BE2C (cell line): ENCODE data around the gene HMGB2.

Experiments used
- DNase-seq: peaks from one replicate; pipeline ENCODE4 v3.0.0-alpha.2; 2020
- H3K27me3 ChIP-seq: fragments of 250-450 bp; sonication (Bioruptor Pico); 2 replicates; pipeline ENCODE4 v1.5.1; 2020; ENCODE audit warnings: mild to moderate bottlenecking
- H3K36me3 ChIP-seq: fragments of 250-450 bp; sonication (Bioruptor Pico); 2 replicates; pipeline ENCODE4 v1.5.1; 2020; ENCODE audit warnings: mild to moderate bottlenecking
- H3K4me1 ChIP-seq: fragments of 250-450 bp; sonication (Bioruptor Pico); 2 replicates; pipeline ENCODE4 v1.5.1; 2020
- H3K4me3 ChIP-seq: 2 replicates; pipeline ENCODE4 v1.5.1; 2011; ENCODE audit warnings: low read depth, low read length
- H3K9me3 ChIP-seq: fragments of 250-450 bp; sonication (Bioruptor Pico); 2 replicates; pipeline ENCODE4 v1.5.1; 2020
- TF ChIP-seq, protein P1 (sequence below): IDR thresholded peaks from 2 replicates; pipeline ENCODE4 v1.5.1; 2012; ENCODE audit warnings: mild to moderate bottlenecking, low read depth, low read length

Gene HMGB2

DNA sequence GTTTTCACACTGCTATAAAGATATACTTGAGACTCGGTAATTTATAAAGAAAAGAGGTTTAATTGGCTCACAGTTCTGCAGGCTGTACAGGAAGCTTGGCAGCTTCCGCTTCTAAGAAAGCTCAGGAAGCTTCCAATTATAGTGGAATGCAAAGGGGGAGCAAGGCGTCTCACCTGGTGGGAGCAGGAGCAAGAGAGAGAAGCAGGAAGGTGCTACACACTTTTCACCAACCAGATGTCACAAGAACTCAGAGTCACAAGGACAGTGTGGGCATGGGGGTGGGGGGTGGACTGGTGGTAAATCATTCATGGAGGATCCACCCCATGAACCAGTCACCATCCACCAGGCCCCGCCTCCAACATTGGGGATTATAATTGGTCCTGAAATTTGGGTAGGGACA, 22.8 kb downstream of the HMGB2 start:
- H3K36me3 ChIP-seq, result no peaks in the 10 kb centered on the region; the same call in none of the 2 replicates
- DNase-seq, result no peak
- no peaks in the 10 kb centered on the region for H3K9me3 ChIP-seq

DNA sequence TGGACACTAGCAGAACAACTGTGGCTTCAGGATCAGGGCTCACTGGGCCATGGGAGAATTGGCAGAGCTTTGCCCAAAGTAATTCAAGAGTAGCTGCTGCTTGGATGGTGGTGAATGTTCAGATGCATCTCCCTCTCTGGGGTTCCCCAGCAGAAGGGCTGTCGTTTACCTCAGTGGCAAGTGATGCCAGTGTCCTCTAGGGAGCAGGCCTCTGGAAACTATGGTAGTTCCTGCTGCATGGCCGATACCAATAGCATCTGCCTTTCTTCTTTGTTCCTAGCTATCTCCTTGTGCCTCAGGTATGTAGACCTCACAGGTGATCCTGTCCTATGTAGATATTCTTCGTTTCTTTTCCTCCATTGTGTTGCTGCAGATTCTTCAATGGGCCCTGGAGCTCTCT, 26.4 kb downstream of the HMGB2 start:
- H3K36me3 ChIP-seq, result no peaks in the 10 kb centered on the region; the same call in none of the 2 replicates
- TF ChIP-seq, protein P1, sequence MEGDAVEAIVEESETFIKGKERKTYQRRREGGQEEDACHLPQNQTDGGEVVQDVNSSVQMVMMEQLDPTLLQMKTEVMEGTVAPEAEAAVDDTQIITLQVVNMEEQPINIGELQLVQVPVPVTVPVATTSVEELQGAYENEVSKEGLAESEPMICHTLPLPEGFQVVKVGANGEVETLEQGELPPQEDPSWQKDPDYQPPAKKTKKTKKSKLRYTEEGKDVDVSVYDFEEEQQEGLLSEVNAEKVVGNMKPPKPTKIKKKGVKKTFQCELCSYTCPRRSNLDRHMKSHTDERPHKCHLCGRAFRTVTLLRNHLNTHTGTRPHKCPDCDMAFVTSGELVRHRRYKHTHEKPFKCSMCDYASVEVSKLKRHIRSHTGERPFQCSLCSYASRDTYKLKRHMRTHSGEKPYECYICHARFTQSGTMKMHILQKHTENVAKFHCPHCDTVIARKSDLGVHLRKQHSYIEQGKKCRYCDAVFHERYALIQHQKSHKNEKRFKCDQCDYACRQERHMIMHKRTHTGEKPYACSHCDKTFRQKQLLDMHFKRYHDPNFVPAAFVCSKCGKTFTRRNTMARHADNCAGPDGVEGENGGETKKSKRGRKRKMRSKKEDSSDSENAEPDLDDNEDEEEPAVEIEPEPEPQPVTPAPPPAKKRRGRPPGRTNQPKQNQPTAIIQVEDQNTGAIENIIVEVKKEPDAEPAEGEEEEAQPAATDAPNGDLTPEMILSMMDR, result no peak
- DNase-seq, result no peak
- H3K9me3 ChIP-seq, result no peaks in the 10 kb centered on the region
- no peak overlapping the region for H3K4me3 ChIP-seq
- no peaks in the 10 kb centered on the region for H3K4me1 ChIP-seq
- no peaks in the 10 kb centered on the region for H3K27me3 ChIP-seq

More for the DNA sequence above, 22.8 kb downstream of the HMGB2 start:
- Histone ChIP-seq H3K4me1 (no peaks in the 10 kb centered on the region), H3K4me3 (no peak overlapping the region), H3K27me3 (no peaks in the 10 kb centered on the region)
- TF ChIP-seq, protein P1, result no peak

DNA sequence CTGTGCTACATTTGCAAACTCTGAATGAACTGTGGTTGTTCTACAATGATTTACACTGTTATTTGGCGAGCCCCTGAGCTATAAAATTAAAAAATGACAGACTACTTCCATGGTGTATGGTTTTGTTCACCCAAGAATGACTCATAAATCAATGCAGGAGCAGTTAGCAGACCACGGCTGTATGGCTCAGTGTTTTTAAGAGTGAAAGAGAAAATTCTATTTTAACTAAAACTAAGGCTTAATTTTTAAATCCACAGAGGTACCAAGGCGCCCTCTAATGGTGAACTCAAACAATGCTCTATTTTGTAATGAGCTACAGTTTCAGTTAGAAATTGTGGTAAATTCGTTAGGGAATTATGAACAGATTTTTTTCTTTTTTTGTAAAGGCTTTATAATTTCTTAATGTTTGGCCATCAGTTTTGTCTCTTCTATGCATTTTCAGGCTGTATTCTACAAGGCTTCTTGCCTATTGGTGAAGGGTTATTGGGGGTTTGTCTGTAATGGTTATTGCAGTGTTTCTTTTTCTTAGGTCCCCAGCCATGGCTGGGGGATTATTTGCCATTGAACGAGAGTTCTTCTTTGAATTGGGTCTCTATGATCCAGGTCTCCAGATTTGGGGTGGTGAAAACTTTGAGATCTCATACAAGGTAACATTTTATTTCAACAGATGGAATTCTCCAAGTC, 32.5 kb downstream of the HMGB2 start:
- no peak for DNase-seq
- H3K36me3 ChIP-seq, result no peaks in the 10 kb centered on the region; the same call in none of the 2 replicates

DNA sequence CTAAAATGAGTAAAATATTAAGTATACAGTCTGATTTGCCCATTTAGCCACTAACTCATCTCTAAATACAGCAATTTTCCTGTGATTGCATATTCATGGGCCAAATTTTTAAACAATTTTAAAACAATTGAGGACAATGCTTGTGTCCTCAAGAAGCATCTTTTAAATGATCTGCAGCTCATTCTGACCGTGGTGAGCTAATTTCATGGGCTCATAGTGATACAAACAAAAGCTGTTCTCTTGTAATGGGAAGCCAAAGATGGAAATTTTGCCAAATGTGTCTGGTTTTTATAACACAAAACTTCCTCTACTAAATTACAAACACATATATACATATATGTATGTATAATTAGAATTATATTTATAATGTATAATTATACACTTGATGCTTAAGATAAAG, 39.7 kb downstream of the HMGB2 start:
- Histone ChIP-seq H3K9me3 (no peaks in the 10 kb centered on the region), H3K4me3 (no peak overlapping the region), H3K27me3 (no peaks in the 10 kb centered on the region), H3K4me1 (no peaks in the 10 kb centered on the region), H3K36me3 (no peaks in the 10 kb centered on the region)
- TF ChIP-seq, protein P1, result no peak
- no peak for DNase-seq

More for the DNA sequence above, 32.5 kb downstream of the HMGB2 start:
- Histone ChIP-seq H3K4me3 (no peak overlapping the region), H3K27me3 (no peaks in the 10 kb centered on the region), H3K9me3 (no peaks in the 10 kb centered on the region), H3K4me1 (peaks cover 6% of the 10 kb centered on the region; the same call in 1 of the 2 replicates)
- TF ChIP-seq, protein P1, result peak; percentile 72

DNA sequence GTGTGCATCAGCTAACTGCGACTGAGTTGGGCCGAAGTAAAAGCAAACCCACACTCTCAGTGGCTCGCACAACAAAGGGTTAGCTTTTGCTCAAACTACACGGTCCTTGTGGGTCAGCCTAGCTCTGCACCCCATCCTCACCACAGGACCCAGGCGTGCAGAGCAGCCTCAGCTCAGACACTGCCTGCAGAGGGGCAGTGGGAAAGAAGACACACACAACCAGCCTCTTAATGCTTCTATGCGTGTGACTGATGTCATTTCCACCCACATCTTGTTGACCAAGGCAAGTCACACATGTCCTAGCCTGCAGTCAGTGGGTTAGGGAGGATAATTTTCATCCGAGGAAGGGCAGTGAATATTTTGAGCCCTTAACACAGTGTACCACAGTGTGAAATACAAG, 40.5 kb downstream of the HMGB2 start:
- Histone ChIP-seq H3K27me3 (no peaks in the 10 kb centered on the region), H3K4me1 (no peaks in the 10 kb centered on the region), H3K9me3 (no peaks in the 10 kb centered on the region), H3K36me3 (no peaks in the 10 kb centered on the region), H3K4me3 (no peak overlapping the region)
- no peak for DNase-seq
- TF ChIP-seq, protein P1, result no peak

DNA sequence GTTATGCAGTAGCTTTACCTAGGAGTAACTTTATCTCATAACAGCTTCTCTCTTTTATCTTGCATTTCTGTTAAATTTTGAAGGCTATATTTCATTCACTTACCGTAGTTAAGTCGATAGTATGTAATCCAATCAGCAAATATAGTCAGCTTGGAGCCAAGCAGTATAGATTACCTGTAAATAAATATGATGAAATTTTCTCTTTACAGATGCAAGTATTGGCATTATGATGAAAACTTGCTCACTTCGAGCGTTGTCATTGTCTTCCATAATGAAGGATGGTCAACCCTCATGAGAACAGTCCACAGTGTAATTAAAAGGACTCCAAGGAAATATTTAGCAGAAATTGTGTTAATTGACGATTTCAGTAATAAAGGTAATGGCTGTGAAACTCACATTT, 42.3 kb downstream of the HMGB2 start:
- H3K36me3 ChIP-seq, result no peaks in the 10 kb centered on the region
- H3K9me3 ChIP-seq, result 0 out of 2 replicates have a peak, but pooled peaks cover 2% of the 10 kb centered on the region
- H3K27me3 ChIP-seq, result no peaks in the 10 kb centered on the region
- TF ChIP-seq, protein P1, result no peak
- no peak overlapping the region for H3K4me3 ChIP-seq
- H3K4me1 ChIP-seq, result no peaks in the 10 kb centered on the region
- DNase-seq, result no peak
